GM18951 (cell line): Measurements from ENCODE around the gene ADPRH.
"Not testable (repeated sequence)": the region's sequence is repeated elsewhere in the genome, so short reads cannot be mapped to it uniquely, and the experiment has no call there.

Experiments
- POLR2A ChIP-seq: IDR thresholded peaks from 4 replicates; pipeline ENCODE4 v1.6.1; 2011; ENCODE audit warnings: mild to moderate bottlenecking; ENCODE audit not compliant: insufficient read length, insufficient read depth; ENCODE audit errors: extremely low read depth
- in situ Hi-C: fragments of 300-500 bp; cut with MboI; formaldehyde crosslinking; loops from one replicate; pipeline ENCODE4 v1.12.0; 2022; ENCODE audit warnings: low sequenced_read_pairs, mixed read lengths, inconsistent platforms; ENCODE audit not compliant: unreplicated experiment

Gene ADPRH

DNA sequence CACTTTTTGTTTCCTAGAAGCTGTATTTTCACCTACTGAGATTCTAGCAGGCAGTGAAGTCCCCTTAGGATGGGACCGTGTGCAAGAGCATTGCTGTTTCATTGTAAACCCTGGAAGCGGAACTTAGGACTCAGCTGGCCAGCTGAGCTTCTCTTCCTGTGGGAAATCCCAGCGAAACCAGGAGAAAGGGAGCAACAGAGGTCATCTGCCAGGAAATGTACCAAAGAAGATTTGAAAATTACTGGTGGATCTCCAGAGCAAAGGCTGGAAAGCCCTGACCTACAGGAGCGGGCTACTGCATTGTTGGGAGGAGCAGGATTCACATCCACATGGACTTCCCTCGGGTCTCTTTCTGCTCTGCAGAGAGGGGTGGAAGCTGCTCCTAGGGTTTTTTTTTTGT, 7.6 kb upstream of the ADPRH start:
- TF ChIP-seq POLR2A: no peak
- in situ Hi-C loops: no loop called here

DNA sequence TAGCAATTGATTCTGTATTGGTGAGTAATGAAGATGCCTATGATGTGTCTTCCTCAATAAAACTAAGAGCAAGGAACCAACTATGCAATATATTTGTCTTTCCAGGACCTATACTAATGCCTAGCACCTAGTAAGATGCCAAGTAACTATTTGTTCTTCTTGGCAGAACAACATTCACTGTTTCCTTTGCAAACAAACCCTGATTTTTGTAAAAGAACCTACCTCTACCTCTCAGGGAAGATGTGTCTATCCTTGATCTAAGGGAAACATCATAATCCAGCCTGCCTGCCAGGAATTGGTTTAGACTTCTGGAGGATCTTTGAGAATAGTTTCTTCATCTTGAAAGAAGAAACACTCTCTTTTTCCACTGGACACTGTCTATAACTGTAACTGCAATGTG, 3.8 kb upstream of the ADPRH start:
- no peak for TF ChIP-seq POLR2A
- in situ Hi-C loops: no loop called here

DNA sequence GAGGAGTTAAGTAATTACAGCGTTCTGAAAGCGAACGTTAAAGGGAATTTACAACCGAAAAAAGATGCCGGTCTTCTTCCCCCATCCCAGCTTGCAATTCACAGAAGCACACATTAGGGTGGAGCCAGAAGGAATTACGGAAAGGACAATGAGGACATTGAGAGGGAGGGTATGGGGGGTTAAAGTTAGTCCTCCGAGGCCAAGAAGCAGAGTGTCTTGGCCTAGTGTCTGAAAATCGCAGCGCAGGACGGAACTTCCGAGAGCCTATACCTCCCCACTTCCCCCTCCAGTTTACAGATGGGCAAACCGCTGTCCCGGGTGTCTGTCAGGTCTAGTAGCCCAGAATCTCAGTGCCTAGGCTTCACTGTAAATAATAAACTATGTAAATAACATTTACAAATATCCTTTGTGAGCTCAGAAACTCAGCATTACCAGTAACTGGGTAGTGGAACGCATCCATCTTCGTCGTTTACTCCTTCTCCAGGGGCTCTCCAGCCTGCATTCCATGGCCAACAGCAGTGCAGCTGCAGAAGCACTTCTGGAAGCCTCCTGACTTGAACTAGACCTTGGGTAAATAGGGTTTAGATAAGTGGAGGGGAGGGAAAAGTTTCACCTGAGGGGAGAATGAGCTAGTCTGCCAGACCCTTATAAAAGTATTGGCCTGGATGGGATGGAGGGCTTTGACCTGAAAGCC, 922 bp downstream of the ADPRH start:
- TF ChIP-seq POLR2A: no peak
- in situ Hi-C loops: no loop called here

DNA sequence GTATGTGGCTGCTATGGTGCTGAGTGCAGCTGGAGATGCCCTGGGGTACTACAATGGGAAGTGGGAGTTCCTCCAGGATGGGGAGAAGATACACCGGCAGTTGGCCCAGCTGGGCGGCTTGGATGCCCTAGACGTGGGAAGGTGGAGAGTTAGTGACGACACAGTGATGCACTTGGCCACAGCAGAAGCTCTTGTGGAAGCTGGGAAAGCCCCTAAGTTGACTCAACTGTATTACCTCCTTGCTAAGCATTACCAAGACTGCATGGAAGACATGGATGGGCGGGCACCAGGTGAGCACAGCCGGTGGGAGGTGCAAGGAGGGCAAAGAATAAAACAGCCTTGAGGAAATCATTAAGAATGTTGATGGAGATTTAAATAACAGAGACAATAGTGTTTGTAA, 2.9 kb downstream of the ADPRH start:
- TF ChIP-seq POLR2A: no peak
- in situ Hi-C loops: no loop called here

DNA sequence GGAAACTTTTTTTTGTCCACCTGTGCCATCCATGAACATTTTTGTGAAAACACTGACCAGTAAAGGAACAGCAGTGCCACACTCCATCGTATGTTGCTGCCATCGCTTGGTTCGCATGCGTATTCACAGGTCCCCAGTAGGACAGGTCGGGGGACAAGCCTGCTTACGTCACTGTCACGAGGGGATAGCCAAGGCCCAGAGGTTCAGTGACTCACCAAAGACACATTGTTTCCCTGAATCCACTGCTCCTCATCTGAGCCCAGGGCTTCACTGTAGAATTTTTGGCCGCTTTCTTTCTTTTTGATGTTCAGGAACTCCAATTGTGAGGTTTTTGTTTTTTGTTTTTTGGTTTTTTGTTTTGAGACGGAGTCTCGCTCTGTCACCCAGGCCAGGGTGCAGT, 5.9 kb downstream of the ADPRH start:
- no peak for TF ChIP-seq POLR2A
- in situ Hi-C loops: no loop called here

DNA sequence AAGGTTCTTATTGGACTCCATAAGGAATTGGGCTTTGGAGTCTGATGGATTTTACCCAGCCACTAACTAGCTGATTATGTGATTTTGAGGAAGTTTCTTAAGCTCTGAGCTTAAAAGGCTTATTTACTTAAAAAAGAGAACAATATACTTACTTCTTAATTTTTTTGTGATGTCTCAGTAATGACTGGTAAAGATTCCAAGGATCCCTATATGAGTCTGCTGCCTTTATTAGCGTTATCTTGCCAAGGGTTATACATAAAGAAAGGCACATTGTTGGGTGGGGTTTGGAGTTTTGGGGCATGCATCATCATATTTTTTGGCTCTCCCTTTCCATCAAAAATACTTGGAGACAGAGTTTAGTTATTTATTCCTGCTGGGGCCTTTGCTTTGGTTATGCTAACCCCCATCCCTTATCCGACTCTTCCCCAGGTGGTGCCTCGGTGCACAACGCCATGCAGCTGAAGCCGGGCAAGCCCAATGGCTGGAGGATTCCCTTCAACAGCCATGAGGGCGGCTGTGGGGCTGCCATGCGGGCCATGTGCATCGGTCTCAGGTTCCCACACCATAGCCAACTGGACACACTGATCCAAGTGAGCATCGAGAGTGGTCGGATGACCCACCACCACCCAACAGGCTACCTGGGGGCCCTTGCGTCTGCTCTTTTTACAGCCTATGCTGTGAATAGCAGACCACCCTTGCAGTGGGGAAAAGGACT, 6.7 kb downstream of the ADPRH start:
- in situ Hi-C loops: no loop called here

DNA sequence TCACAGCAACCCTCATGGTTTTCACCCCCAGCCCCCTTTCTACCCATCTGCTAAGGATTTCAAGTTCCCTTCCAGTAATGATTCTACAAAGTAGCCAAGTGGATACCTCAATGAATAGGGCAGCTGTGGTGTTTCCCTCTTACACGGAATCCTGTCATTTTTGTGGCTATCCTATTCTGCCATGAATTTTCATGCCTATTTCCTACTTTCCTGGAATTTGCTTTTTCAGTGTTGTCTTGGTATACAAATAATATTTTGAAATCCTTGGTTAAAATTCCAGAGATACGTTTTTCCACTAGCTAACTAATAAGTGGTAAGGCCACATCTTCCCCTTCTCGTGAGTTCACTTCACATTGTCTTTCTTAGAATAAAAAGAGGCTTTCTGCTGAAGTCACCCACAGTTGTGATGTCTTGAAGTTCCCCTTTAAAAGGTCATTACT, 7.5 kb downstream of the ADPRH start:
- TF ChIP-seq POLR2A: no peak
- in situ Hi-C loops: no loop called here

More for the DNA sequence above, 6.7 kb downstream of the ADPRH start:
- no peak for TF ChIP-seq POLR2A

DNA sequence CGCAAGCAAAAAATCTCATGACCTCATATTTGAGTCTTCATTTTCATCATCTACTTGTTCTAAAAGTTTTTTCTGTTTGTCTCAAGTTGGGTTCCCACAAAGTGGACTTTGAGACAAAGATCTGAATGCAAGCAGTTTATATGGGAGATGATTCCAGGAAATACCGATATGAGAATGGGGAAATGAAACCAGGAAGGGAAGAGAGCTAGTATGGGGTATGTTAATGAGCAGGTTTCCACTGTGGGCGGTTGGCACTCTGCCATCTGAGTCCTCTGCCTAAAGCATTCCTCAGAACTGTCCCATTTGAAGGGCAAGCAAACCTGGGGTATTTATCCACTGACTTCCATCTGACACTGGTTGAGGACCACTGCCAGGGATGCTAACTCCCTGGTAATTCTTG, 8.8 kb downstream of the ADPRH start:
- in situ Hi-C loops: no loop called here
- TF ChIP-seq POLR2A: no peak

DNA sequence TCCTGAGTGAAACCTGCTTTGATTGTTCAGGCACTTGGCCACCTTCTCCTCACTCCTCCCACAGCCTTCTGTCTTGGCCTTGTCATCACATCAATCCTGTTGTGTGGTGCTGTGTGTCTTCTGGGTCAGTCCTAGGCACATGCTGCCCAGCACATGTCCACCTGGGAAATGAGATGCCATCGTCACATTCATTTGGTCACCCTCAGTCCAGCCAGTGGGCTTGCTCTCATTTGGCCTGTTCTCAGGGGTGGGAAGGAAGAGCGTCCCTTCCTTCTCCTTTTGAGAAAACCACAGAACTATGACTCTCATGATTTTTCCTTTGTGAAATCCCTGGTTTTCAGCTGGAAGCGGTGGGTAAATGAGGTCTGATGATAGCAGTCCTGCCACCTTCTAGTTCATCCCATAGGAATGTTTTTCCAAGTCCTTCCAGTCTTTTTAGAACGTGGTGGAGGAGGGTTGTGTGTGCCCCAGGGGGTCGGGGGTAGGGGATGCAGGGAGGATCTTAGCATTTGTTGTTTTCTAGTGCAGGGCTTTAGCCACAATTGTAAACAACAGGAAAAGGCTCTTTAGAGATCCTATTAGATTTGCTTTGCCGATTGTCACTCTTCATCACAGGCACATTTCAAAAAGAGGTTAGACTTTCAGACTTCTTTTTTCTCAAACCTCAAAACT, 9.9 kb downstream of the ADPRH start:
- in situ Hi-C loops: no loop called here
- no peak for TF ChIP-seq POLR2A

DNA sequence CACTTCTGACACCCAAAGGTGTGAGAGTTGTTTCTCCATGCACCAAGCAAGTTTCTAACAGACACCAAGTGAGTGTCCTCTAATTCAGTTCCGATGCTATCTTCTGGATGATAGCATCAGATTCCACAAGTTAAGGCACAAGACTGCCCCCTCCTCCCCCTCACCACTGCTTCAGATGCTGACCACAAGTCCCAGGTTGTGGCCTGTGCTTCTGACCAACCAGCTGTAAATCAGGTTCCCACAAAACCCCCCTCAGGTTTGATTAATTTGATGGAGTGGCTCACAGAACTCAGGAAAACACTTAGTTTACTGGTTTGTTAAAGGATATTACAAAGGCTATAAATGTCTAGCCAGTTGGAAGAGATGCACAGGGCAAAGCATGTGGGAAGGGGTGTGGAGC, 11.4 kb downstream of the ADPRH start:
- TF ChIP-seq POLR2A: no peak
- in situ Hi-C loops: no loop called here

DNA sequence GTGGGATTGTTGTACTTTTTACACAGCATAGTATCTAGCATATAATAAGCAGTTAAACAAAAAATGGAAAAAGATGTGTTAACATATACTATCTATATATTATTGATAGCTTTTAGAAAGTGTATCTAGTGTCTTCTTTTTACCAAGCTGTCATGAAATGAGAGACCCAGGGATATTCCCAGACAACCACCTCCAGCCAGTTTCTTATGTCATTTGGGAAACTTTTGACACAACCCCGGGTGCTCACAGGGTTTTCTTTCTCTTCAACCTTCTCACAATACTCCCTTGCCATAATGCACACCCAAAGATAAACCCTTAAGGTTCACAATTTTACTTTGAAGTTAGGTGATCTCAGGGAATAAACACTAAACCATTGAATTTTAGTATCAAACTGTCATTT, 13.6 kb downstream of the ADPRH start:
- in situ Hi-C loops: no loop called here
- TF ChIP-seq POLR2A: no peak

DNA sequence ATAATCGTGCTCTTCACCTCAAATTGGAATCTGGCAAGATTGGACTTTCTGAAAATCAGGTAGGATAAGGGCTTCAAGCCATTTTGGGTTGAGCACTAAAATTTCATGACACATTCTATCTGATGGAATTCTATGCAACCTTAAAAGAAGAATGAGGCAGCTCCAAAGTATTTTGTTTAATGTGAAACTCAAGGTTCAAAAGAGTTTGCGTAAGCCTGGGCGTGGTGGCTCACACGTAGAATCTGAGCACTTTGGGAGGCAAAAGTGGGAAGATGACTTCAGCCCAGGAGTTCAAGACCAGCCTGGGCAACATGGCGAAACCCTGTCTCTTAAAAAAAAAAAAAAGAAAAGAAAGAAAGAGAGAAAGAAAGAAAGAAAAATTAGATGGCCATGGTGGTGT, 14.8 kb downstream of the ADPRH start:
- in situ Hi-C loops: no loop called here
- TF ChIP-seq POLR2A: no peak

DNA sequence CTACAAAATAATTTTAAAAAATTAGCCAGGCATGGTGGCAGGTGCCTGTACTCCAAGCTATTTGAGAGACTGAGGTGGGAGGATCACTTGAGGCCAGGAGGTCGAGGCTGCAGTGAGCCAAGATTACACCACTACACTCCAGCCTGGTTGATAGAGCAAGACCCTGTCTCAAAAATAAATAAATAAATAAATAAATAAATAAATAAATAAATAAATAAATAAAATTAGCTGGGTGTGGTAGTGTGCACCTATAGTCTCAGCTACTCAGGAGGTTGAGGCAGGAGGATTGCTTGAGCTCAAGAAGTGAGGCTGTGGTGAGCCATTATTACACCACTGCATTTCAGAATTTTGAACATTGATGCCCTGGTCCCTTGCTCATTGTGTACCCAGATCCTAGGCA, 15.6 kb downstream of the ADPRH start:
- in situ Hi-C loops: not testable (repeated sequence)
